ENCODE measurements around the gene ZNF385B. TPM values are rescaled to one million over a fixed set of nuclear protein-coding genes. Genes with fewer than 3 reads are reported as not detected.

The ZNF385B gene
- total and polyA plus RNA-seq, 9 of the 15 experiments (the other 6 are each of a cell fraction or from before 2014, with no cell fraction given) = 0.50 TPM; not detected in 8

DNA sequence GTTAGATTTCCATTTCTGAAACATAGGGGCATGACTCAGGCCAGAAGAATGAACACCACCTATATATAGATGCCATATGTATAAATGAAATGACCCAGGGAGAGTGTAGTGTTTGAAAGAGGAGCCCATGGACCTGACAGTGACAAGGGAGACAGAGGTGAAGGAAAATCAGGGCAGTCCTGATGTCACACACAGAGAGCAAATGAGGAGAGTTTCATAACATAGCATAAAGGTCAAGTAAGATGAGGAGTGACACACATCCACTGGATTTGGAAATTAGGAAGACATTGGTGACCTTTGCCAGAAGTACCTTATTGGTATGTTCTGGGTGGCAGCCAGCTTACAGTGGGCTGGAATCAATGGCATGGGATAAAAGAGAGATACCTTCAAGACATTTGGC, 276.7 kb downstream of the ZNF385B start:
- no peak overlapping the region for H3K9ac ChIP-seq (ENCODE audit: insufficient read depth in 1 of 2, low read depth in 2 of 2, low read length in 2 of 2)
- H3K4me3 ChIP-seq = no peak overlapping the region
- FAIRE-seq = no peak
- H3K36me3 ChIP-seq (ENCODE audit: control insufficient read depth, insufficient read depth, low read length) = no peaks in the 10 kb centered on the region
- H3K9me1 ChIP-seq (ENCODE audit: control insufficient read depth, insufficient read depth, low read length) = no peaks in the 10 kb centered on the region
- H3K27me3 ChIP-seq (ENCODE audit: control insufficient read depth in 2 of 2, insufficient read depth in 2 of 2, low read length in 2 of 2) = no peaks in the 10 kb centered on the region
- no peak overlapping the region for H2AFZ ChIP-seq (ENCODE audit: low read depth, low read length)
- TF ChIP-seq CBFB (CRISPR knock-in tag; IDR thresholded peaks at IDR 0.05) = no peak
- TF ChIP-seq FOXJ2 (tag; IDR thresholded peaks at IDR 0.05) = no peak
- TF ChIP-seq, protein P1, sequence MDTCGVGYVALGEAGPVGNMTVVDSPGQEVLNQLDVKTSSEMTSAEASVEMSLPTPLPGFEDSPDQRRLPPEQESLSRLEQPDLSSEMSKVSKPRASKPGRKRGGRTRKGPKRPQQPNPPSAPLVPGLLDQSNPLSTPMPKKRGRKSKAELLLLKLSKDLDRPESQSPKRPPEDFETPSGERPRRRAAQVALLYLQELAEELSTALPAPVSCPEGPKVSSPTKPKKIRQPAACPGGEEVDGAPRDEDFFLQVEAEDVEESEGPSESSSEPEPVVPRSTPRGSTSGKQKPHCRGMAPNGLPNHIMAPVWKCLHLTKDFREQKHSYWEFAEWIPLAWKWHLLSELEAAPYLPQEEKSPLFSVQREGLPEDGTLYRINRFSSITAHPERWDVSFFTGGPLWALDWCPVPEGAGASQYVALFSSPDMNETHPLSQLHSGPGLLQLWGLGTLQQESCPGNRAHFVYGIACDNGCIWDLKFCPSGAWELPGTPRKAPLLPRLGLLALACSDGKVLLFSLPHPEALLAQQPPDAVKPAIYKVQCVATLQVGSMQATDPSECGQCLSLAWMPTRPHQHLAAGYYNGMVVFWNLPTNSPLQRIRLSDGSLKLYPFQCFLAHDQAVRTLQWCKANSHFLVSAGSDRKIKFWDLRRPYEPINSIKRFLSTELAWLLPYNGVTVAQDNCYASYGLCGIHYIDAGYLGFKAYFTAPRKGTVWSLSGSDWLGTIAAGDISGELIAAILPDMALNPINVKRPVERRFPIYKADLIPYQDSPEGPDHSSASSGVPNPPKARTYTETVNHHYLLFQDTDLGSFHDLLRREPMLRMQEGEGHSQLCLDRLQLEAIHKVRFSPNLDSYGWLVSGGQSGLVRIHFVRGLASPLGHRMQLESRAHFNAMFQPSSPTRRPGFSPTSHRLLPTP (IDR thresholded peaks at IDR 0.05; ENCODE audit: borderline replicate concordance, extremely low read depth, insufficient read length) = no peak
- no peak for TF ChIP-seq TBL1XR1 (IDR thresholded peaks at IDR 0.05; ENCODE audit: low read length in 2 of 2)
- intact Hi-C loops (cut with micrococcal nuclease) = no loop called here
- no peaks in the 10 kb centered on the region for H4K20me1 ChIP-seq (replicated peaks; ENCODE audit: control insufficient read depth, insufficient read depth, low read length)
- in situ Hi-C loops (cut with MboI) = no loop called here
- ATAC-seq = no peak
- ChIA-PET CTCF (ENCODE audit: low intra/inter-chr PET ratio) (no interaction called here), POLR2A (no interaction called here)
- H3K79me2 ChIP-seq (ENCODE audit: control insufficient read depth, insufficient read depth, low read length) = no peaks in the 10 kb centered on the region
- H3K4me1 ChIP-seq (replicated peaks in 1 of 2; ENCODE audit: control insufficient read depth in 2 of 2, insufficient read depth in 2 of 2, low read length in 2 of 2) = no peaks in the 10 kb centered on the region
- H3K4me2 ChIP-seq (ENCODE audit: insufficient read depth, low read length) = no peak overlapping the region
- no TSS peak for BruUV-seq (replicated peaks)
- H3K9me3 ChIP-seq (replicated peaks; ENCODE audit: control insufficient read depth, insufficient read depth, low read depth, low read length) = no peaks in the 10 kb centered on the region
- no peak overlapping the region for H3K27ac ChIP-seq (ENCODE audit: extremely low read depth, low read depth, low read length)
- no peak for DNase-seq (ENCODE audit: extremely low read depth in 1 of 4, low spot score in 3 of 4)
